ENCODE measurements around the gene GPATCH2L. TPM values are rescaled to one million over a fixed set of nuclear protein-coding genes. Genes with fewer than 3 reads are reported as not detected.

Gene GPATCH2L
- total and polyA plus RNA-seq, 2 of the 13 experiments (the other 11 are each of a cell fraction or from before 2014, with no cell fraction given): 14.4 to 29.0 TPM

DNA sequence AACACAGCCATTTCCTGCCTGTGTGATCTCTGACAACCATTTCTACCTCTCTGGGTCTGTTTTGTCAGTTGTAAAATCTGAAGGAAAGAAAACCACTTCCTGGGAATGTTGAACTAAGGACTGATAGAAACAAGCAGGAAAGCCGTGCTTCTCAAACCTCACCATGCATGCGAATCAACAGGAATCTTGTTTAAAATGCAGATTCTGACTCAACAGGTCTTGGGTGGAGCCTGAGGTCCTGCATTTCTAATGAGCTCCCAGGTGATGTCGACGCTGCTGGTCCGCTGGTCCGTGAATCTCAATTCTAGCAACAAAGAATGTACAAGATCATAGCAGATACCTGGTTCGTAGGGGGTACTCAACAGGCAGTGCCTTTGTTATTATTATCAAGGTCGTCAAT is 38.0 kb upstream of the GPATCH2L start:
- ATAC-seq: no peak
- no peak overlapping the region for H3K4me3 ChIP-seq (replicated peaks in 1 of 3; ENCODE audit: insufficient read depth in 1 of 3, low read depth in 2 of 3, low read length in 3 of 3)
- BruUV-seq (replicated peaks): no TSS peak
- ChIA-PET POLR2A (no interaction called here), CTCF (ENCODE audit: low intra/inter-chr PET ratio, low total read pairs) (no interaction called here)
- peaks cover 0 to 36% of the 10 kb centered on the region in 2 experiments; a peak in 3 of 5 replicates for H3K27me3 ChIP-seq (ENCODE audit: control insufficient read depth in 1 of 2, insufficient read depth in 2 of 2, low read length in 2 of 2)
- TF ChIP-seq PLRG1 (conservative IDR thresholded peaks at IDR 0.05) (no peak), SNAPC2 (CRISPR knock-in tag; IDR thresholded peaks at IDR 0.05) (no peak), PHF20 (CRISPR knock-in tag; IDR thresholded peaks at IDR 0.05) (no peak), MAF1 (CRISPR knock-in tag; IDR thresholded peaks at IDR 0.05; ENCODE audit: borderline replicate concordance) (no peak), SRSF9 (IDR thresholded peaks at IDR 0.05; ENCODE audit: borderline replicate concordance, insufficient read depth, low read depth, low read length, poor library complexity, severe bottlenecking) (no peak), FOXC1 (CRISPR knock-in tag; IDR thresholded peaks at IDR 0.05; ENCODE audit: borderline replicate concordance) (no peak), ZMYM2 (CRISPR knock-in tag; IDR thresholded peaks at IDR 0.05) (no peak), YY1 (IDR thresholded peaks at IDR 0.05; ENCODE audit: insufficient read depth, insufficient replicate concordance, low read depth, low read length) (no peak), GFI1 (CRISPR knock-in tag; IDR thresholded peaks at IDR 0.05; ENCODE audit: borderline replicate concordance) (no peak), TGIF2 (CRISPR knock-in tag; IDR thresholded peaks at IDR 0.05) (no peak), ZNF672 (CRISPR knock-in tag; IDR thresholded peaks at IDR 0.05) (no peak)
- TF ChIP-seq, protein P1, sequence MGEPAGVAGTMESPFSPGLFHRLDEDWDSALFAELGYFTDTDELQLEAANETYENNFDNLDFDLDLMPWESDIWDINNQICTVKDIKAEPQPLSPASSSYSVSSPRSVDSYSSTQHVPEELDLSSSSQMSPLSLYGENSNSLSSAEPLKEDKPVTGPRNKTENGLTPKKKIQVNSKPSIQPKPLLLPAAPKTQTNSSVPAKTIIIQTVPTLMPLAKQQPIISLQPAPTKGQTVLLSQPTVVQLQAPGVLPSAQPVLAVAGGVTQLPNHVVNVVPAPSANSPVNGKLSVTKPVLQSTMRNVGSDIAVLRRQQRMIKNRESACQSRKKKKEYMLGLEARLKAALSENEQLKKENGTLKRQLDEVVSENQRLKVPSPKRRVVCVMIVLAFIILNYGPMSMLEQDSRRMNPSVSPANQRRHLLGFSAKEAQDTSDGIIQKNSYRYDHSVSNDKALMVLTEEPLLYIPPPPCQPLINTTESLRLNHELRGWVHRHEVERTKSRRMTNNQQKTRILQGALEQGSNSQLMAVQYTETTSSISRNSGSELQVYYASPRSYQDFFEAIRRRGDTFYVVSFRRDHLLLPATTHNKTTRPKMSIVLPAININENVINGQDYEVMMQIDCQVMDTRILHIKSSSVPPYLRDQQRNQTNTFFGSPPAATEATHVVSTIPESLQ (CRISPR knock-in tag; conservative IDR thresholded peaks at IDR 0.05): no peak
- 29% methylated on average over 7 of the region's 8 CpGs for WGBS (ENCODE audit: low lambda C conversion rate)
- no peaks in the 10 kb centered on the region for H3K9me3 ChIP-seq (ENCODE audit: low read length)
- no peak overlapping the region for H3K4me2 ChIP-seq (ENCODE audit: low read depth, low read length)
- intact Hi-C loops (cut with micrococcal nuclease; ENCODE audit: unreplicated experiment): no loop called here
- no peaks in the 10 kb centered on the region for H3K36me3 ChIP-seq (replicated peaks in 1 of 2; ENCODE audit: control insufficient read depth in 1 of 2, insufficient read depth in 2 of 2, low read length in 2 of 2)
- in situ Hi-C loops (cut with HindIII; ENCODE audit: extremely low pct_ligation_motif_present, low pct_unique_long_range_greater_than_20kb): no loop called here
- FAIRE-seq: no peak
- H3K27ac ChIP-seq (ENCODE audit: extremely low read length, insufficient read depth, low read length): no peak overlapping the region
- DNase-seq (ENCODE audit: low spot score): no peak
- H2AFZ ChIP-seq (ENCODE audit: low read length): no peak overlapping the region
- no peaks in the 10 kb centered on the region for H4K20me1 ChIP-seq (ENCODE audit: insufficient read depth, low read length)
- H3K9ac ChIP-seq (ENCODE audit: insufficient read depth, low read depth, low read length): no peak overlapping the region
- H3K79me2 ChIP-seq (ENCODE audit: insufficient read depth, low read length): no peaks in the 10 kb centered on the region
- H3K4me1 ChIP-seq (ENCODE audit: insufficient read depth, low read length): peaks cover 40% of the 10 kb centered on the region
